Measurements from ENCODE around the gene WDR33. TPM values are rescaled to one million over a fixed set of nuclear protein-coding genes. Genes with fewer than 3 reads are reported as not detected.
A peak's percentile ranks its signal among the peaks of the same experiment; 100 is the strongest.

WDR33 gene
- total RNA-seq, 6 donors from 2014 or later, result 33.7 to 76.3 (median 47.5) TPM

GRCh38 chr2:127715778-127716449, 95.1 kb downstream of the WDR33 start:
- TF ChIP-seq POLR2A (IDR thresholded peaks at IDR 0.05) (no peak), EP300 (IDR thresholded peaks at IDR 0.05) (no peak), POLR2AphosphoS5 (IDR thresholded peaks at IDR 0.05) (no peak), CTCF (IDR thresholded peaks at IDR 0.05) (no peak)
- peaks cover 17 to 65% (median 36%) of the 10 kb centered on the region in 4 donors for H3K36me3 ChIP-seq
- no peak overlapping the region for H3K27ac ChIP-seq
- WGBS, 2 donors, result 90 to 92% methylated on average over 14 of the region's 14 CpGs
- no peaks in the 10 kb centered on the region for H3K9me3 ChIP-seq
- H3K27me3 ChIP-seq, result no peaks in the 10 kb centered on the region
- H3K4me3 ChIP-seq, result no peak overlapping the region
- DNase-seq (no peak), ATAC-seq (ENCODE audit: low FRiP score in 2 of 2) (no peak)
- no peaks in the 10 kb centered on the region for H3K4me1 ChIP-seq

DNA sequence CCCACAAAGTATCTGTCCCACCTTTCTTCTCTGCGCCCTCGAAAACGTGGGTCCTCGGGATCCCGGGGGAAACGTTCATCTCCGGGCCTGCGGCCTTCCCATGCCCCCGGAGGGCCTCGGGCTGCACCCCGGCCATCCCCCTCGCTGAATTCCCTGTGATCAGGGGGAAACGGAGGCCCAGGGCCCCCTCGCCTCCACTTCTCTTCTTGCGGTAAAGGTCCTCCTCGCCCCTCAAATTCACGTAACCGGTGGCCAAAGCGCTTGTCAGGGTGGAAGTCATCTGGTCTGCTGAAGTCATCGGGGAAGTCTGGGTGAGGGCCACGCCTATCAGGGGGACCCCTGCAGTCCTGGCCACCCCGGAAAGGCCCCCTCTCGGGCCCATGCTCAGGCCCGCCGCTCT, 97.4 kb downstream of the WDR33 start:
- Histone ChIP-seq H3K4me3 (no peak overlapping the region), H3K36me3 (peaks cover 6 to 60% (median 26%) of the 10 kb centered on the region in 4 donors), H3K9me3 (no peaks in the 10 kb centered on the region), H3K27me3 (no peaks in the 10 kb centered on the region), H3K27ac (no peak overlapping the region), H3K4me1 (peaks cover 0 to under 1% (median 0%) of the 10 kb centered on the region in 4 donors)
- WGBS, 2 donors, result 95 to 97% methylated on average over 23 to 25 of the region's 25 CpGs
- ATAC-seq (ENCODE audit: low FRiP score in 2 of 2) (peak in 1 of 2 donors; percentile 41), DNase-seq (peak in 1 of 2 donors; percentile 48)
- TF ChIP-seq EP300 (IDR thresholded peaks at IDR 0.05) (no peak), POLR2AphosphoS5 (IDR thresholded peaks at IDR 0.05) (no peak), POLR2A (IDR thresholded peaks at IDR 0.05) (no peak)

DNA sequence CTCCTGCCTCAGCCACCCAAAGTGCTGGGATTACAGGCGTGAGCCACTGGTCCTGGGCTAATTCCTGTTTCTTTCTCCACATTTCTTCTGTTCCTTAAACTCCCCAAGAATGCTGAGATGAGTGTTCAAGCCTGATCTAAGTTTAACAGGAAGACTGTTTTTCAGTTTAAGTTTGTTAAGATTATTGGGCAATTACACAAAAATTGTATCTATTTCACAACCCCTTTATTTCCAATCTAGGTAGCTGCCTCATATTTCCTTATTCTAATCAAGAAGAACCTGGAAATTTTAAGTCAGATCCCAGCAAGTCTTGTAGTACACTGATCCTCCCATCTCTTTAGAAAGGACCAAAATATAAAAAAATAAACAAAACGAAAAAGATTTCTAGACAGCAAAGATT, 98.0 kb downstream of the WDR33 start:
- no peaks in the 10 kb centered on the region for H3K9me3 ChIP-seq
- ATAC-seq (ENCODE audit: low FRiP score in 2 of 2), result no peak
- no peaks in the 10 kb centered on the region for H3K27me3 ChIP-seq
- H3K36me3 ChIP-seq, result peaks cover 9 to 60% (median 29%) of the 10 kb centered on the region in 4 donors
- H3K27ac ChIP-seq, result no peak overlapping the region
- peaks cover 0 to 6% (median 5%) of the 10 kb centered on the region in 4 donors for H3K4me1 ChIP-seq
- H3K4me3 ChIP-seq, result no peak overlapping the region
- no peak for DNase-seq
- 74 to 87% methylated on average over 2 of the region's 2 CpGs for WGBS, 2 donors
- TF ChIP-seq POLR2A (IDR thresholded peaks at IDR 0.05) (no peak), POLR2AphosphoS5 (IDR thresholded peaks at IDR 0.05) (no peak), EP300 (IDR thresholded peaks at IDR 0.05) (no peak), CTCF (IDR thresholded peaks at IDR 0.05) (no peak)

DNA sequence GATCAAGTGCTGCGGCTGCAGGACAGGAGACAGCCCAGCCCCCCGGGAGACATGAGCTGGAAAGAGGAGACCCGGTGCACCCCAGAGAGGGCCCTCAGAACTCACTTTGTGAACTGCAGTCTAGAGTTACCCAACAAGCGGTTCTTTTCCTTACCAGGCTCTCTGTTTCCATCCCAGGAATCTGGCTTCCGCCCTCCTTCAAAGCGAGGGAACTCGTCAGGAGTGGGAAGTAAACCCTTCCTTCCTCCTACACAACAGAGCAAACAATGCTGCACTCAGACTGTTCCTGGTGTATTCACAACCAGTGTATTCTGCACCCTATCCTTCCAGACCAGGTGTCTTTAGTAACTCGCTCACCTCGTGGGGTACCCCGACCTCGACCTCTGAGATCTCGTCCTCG, 101.6 kb downstream of the WDR33 start:
- TF ChIP-seq POLR2AphosphoS5 (IDR thresholded peaks at IDR 0.05), result no peak
- TF ChIP-seq CTCF (IDR thresholded peaks at IDR 0.05), result no peak
- TF ChIP-seq POLR2A (IDR thresholded peaks at IDR 0.05), result no peak
- TF ChIP-seq EP300 (IDR thresholded peaks at IDR 0.05), result no peak
- peaks cover 10 to 30% (median 25%) of the 10 kb centered on the region in 4 donors for H3K4me1 ChIP-seq
- H3K27ac ChIP-seq, result no peak overlapping the region
- 81 to 86% methylated on average over 13 of the region's 13 CpGs for WGBS, 2 donors
- H3K9me3 ChIP-seq, result no peaks in the 10 kb centered on the region
- H3K27me3 ChIP-seq, result no peaks in the 10 kb centered on the region
- H3K4me3 ChIP-seq, result no peak overlapping the region
- H3K36me3 ChIP-seq, result peaks cover 9 to 59% (median 23%) of the 10 kb centered on the region in 4 donors
- ATAC-seq (ENCODE audit: low FRiP score in 2 of 2) (no peak), DNase-seq (no peak)

- Histone ChIP-seq H3K4me1 (peaks cover 23 to 43% (median 38%) of the 10 kb centered on the region in 4 donors), H3K27ac (no peak overlapping the region), H3K4me3 (no peak overlapping the region), H3K36me3 (peaks cover 9 to 51% (median 23%) of the 10 kb centered on the region in 4 donors), H3K9me3 (no peaks in the 10 kb centered on the region), H3K27me3 (no peaks in the 10 kb centered on the region)
- TF ChIP-seq CTCF (IDR thresholded peaks at IDR 0.05) (no peak), EP300 (IDR thresholded peaks at IDR 0.05) (no peak), POLR2A (IDR thresholded peaks at IDR 0.05) (no peak), POLR2AphosphoS5 (IDR thresholded peaks at IDR 0.05) (no peak)
- 86% methylated on average over 8 to 9 of the region's 9 CpGs for WGBS, 2 donors
- DNase-seq (peak in 1 of 2 donors; percentile 46), ATAC-seq (ENCODE audit: low FRiP score in 2 of 2) (peak in 1 of 2 donors; percentile 13)
These were observed 102.9 kb downstream of the WDR33 start for GRCh38 chr2:127707890-127708648.
